Urinary bladder (tissue), 4 donors: ENCODE results near the gene BRSK2. TPM values are rescaled to one million over a fixed set of nuclear protein-coding genes. Genes with fewer than 3 reads are reported as not detected.

ENCODE experiments used
- DNase-seq: peaks from one replicate; pipeline ENCODE4 v3.0.0-alpha.2; 2015; ENCODE audit errors: extremely low spot score
- H3K27ac ChIP-seq: one replicate; pipeline ENCODE4 v1.5.1; 2013; ENCODE audit warnings: low read depth, mild to moderate bottlenecking, moderate library complexity
- H3K36me3 ChIP-seq: one replicate; pipeline ENCODE4 v1.6.1; 2013; ENCODE audit warnings: mild to moderate bottlenecking, moderate library complexity; ENCODE audit not compliant: insufficient read depth
- H3K4me1 ChIP-seq: one replicate; pipeline ENCODE4 v1.6.1; 2013; ENCODE audit warnings: mild to moderate bottlenecking, moderate library complexity; ENCODE audit not compliant: insufficient read depth
- H3K4me3 ChIP-seq: one replicate; pipeline ENCODE4 v1.5.1; 2013; ENCODE audit warnings: low read depth, low read length
- WGBS: extraction: QIAGEN DNeasy Blood & Tissue Kit; methylation state at CpG from one replicate; pipeline ENCODE4 v1.1.7; 2013; 5-methylcytosine and 5-hydroxymethylcytosine counted together
- polyA plus RNA-seq: library from polyadenylated mRNA; stranded (reverse); fragments of 200-250 nt; gene quantifications from one replicate; pipeline ENCODE4 v1.2.3, GENCODE V29; 2013
- total RNA-seq: library from RNA; depleted of rRNA; stranded (reverse); fragments of >200 nt; gene quantifications from one replicate; pipeline ENCODE4 v1.2.3, GENCODE V29; 2014
- donor health status: healthy with polysubstance abuse.
- donor health status: healthy.

BRSK2 gene
- total and polyA plus RNA-seq, 2 donors: 2.6 to 3.0 TPM

DNA sequence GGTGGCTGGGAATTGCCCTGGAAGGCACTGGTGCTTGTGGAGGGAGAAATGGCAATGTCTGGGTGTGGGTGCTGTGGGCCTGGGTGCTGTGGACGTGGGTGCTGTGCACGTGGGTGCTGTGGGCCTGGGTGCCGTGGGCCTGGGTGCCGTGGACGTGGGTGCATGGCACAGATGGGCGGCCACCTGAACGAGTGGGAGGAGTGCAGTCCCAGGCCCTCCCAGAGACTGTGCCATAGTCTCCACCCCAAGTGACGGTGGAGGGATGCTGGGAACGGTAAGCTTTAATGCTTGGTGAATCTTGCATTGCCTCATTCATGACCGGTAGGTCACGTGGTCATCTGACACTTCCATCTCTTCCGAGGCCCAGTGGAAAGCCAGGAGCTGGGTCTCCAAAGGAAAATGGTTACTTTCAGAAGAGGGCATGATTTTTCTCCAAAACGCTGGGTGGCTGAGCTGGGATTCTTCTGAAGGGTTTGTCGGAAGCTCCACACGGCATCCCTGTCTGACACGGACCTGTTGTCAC, 28.8 kb upstream of the BRSK2 start:
- Histone ChIP-seq H3K4me1 (no peaks in the 10 kb centered on the region), H3K4me3 (no peak overlapping the region), H3K36me3 (no peaks in the 10 kb centered on the region), H3K27ac (no peak overlapping the region)
- WGBS: 86% methylated on average over 16 of the region's 16 CpGs
- no peak for DNase-seq

DNA sequence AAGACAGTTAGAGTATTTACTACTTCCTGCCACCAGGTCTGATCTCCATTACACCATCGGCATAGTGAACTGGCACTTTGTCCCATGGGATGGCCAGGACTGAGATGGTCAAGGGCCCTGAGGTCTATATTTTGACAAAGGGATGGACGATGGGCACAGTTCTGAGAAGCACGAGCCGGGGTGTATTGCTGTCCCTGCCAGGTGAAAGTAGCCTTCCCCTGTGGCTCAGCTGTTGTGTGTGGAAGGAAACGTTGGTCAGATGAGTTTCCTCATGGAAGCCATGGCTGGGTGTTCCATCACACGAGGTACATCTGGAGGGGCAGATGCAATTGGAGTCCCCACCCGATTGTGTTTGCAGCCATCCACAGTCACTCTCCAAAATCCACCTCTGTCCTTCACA, 27.9 kb upstream of the BRSK2 start:
- DNase-seq: no peak
- Histone ChIP-seq H3K4me3 (no peak overlapping the region), H3K36me3 (no peaks in the 10 kb centered on the region), H3K27ac (no peak overlapping the region), H3K4me1 (no peaks in the 10 kb centered on the region)
- WGBS: 77% methylated on average over 7 of the region's 7 CpGs

DNA sequence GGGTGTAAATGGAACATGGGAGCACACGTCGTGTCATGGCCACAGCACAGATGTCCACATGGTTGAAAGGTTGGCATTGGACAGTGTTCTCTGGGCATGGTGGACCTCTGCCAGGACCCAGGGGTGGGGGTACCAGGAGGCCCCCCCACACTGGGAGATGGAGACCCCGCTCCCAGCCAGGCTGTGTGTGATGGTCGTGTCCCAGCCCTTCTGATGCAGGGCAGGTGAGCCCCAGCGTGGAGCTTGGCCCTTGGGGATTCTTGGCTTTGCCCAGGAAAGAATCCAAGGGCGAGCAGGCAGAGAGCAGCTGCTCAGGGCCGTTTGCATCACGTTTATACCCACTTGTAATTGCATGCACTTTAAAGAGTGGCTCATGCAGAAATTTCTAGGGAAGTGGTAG, 22.0 kb upstream of the BRSK2 start:
- WGBS: 77% methylated on average over 8 of the region's 8 CpGs
- no peaks in the 10 kb centered on the region for H3K36me3 ChIP-seq
- no peak overlapping the region for H3K4me3 ChIP-seq
- DNase-seq: no peak
- H3K4me1 ChIP-seq: no peaks in the 10 kb centered on the region
- H3K27ac ChIP-seq: no peak overlapping the region

DNA sequence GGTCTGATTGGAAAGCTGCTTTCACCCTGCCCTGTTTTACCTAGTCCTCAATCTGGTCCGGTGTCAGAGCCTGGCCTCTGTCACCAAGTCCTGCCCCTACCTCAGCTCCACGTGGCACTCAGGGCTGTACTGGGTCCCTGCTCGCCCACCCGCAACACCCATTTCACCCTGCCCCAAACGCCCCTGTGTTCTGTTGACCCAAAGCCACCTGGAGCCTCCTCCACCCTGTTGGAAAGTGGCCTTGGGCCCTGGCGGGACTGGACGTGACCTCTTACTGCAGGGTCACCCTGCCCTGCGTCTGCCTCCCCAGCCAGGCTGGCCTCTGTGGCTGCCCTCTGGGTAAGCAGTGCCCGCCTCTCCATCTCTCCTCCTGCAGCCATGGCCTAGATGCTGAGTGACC, 21.5 kb upstream of the BRSK2 start:
- 85% methylated on average over 9 of the region's 9 CpGs for WGBS
- no peak overlapping the region for H3K27ac ChIP-seq
- H3K4me1 ChIP-seq: no peaks in the 10 kb centered on the region

DNA sequence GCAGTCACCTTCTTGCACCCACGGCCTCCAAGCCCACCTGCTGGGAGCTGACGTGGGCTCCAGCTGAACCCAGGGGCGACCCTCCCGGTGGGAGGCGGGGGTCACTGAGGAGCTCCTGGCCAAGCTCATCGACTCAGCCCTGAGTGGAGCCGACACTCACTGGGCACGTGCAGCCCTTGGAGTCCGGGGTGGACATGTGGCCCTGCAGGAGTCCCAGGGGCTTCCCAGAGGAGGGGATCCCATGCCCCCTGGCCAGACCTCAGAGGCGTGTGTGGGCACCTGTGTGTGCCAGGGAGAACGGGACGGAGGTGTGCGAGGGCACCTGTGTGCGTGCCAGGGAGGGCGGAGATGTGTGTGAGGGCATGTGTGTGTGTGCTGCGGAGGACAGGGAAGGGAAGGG, 20.8 kb upstream of the BRSK2 start:
- DNase-seq: no peak
- 85% methylated on average over 16 of the region's 16 CpGs for WGBS
- no peaks in the 10 kb centered on the region for H3K4me1 ChIP-seq

More for the DNA sequence above, 21.5 kb upstream of the BRSK2 start:
- Histone ChIP-seq H3K4me3 (no peak overlapping the region), H3K36me3 (no peaks in the 10 kb centered on the region)
- no peak for DNase-seq

DNA sequence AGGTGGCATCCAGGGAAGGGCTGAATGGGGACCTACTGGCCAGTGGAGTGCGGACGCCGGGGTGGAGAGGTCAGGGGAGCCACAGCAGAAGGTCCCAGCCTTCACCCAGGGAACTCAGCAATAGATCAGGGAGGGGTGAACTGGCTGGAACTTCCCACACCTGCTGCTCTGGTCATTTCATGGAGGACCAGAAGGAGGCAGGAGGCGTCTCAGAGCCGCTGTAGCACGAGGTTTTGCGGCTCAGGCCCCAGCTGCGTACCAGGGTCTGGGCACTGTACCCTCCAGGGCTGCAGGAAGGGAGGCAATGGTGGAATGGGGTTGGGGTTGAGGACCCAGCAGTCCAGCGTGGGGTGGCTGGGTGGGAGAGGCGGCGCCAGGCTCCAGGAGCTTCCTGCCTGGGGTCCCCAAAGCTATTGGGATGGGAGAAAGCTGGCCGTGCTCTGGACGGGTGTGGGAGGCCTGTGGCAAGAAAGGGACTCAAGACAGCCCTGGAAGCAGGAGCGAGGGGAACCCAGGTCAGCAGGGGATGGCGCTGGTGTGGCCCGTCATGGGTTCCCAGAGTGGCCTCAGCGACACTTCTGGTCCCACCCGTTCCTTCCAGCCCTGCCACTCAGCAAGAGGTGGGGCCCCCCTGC, 20.2 kb upstream of the BRSK2 start:
- WGBS: 80% methylated on average over 18 of the region's 18 CpGs
- no peak for DNase-seq
- Histone ChIP-seq H3K27ac (no peak overlapping the region), H3K4me3 (no peak overlapping the region), H3K4me1 (no peaks in the 10 kb centered on the region), H3K36me3 (no peaks in the 10 kb centered on the region)

More for the DNA sequence above, 20.8 kb upstream of the BRSK2 start:
- Histone ChIP-seq H3K4me3 (no peak overlapping the region), H3K27ac (no peak overlapping the region), H3K36me3 (no peaks in the 10 kb centered on the region)

DNA sequence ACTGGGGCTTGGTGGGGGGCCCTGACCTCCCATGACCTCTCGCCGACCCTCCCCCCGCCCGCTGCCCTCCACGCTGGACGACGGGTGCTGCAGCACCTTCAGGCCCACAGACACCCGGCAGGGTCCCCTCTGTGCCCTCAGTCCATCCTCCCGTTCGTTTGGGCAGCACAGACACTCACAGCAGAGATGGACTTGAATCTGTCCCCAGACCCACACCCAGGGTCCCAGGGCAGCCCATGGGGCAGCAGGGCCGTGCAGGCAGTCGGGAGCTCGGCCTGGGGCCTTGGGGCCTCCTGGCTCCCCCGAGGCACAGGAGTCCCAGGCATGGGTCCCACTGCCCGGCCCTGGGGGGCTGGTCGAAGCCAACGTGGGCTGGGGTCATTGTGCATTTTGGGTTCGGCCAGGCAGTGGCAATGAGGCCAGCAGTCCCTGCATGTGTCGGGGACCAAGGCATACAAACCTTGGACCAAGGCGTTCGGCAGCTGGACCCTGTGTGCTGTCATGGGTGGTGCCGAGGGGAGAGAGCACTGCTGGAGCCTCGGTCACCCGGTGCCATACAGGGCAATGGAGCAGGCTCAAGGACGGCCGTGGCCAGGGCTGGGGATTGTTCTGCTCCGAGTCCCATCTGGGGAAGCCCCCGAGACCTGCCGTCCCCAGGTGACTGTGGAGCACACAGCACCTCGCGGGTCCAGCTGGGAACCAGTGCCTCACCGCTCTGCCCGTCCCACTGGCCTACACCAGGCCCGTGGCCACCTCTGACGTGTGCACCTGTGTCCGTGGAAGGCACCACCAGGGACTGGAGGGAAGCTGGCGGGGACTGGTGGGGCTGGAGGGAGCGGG, 19.3 kb upstream of the BRSK2 start:
- 86% methylated on average over 38 of the region's 38 CpGs for WGBS
- no peak for DNase-seq

DNA sequence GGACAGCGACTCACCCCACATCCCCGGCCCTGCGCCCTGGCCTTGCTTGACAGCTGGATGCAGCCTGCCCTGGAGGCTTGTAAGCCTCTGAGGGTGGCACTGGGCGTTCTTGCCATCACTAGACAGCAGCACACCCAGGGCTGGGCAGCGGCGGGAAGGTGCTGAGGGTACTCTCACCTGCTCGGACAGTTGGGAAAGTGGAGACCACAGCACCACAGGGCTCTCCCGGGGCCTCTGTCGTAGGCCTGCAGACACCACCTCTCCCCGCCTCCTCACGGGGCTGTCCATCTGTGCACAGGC, 18.8 kb upstream of the BRSK2 start:
- Histone ChIP-seq H3K4me1 (no peaks in the 10 kb centered on the region), H3K27ac (no peak overlapping the region), H3K4me3 (no peak overlapping the region), H3K36me3 (no peaks in the 10 kb centered on the region)
- DNase-seq: no peak
- 90% methylated on average over 11 of the region's 11 CpGs for WGBS

More for the DNA sequence above, 19.3 kb upstream of the BRSK2 start:
- no peaks in the 10 kb centered on the region for H3K4me1 ChIP-seq
- no peaks in the 10 kb centered on the region for H3K36me3 ChIP-seq
- H3K4me3 ChIP-seq: no peak overlapping the region
- no peak overlapping the region for H3K27ac ChIP-seq

DNA sequence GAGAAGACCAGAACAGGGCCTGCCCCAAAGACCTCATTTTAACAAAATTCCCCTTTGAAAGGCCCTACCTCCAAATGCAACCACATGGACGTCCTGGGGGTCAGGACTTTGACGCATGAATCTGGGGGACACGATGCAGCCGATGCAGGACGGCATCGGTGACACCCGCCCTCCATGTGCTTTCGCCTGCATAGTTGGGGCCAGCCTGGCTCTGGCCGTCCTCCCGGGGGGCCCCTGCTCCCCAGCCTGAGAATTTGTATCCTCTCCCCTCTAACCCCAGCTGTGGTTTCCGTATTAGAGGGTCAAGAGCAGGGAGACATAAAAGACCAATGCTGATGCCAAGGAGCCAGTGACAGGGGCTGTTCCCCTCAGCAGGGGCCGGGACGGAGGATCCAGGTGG, 18.4 kb upstream of the BRSK2 start:
- no peak overlapping the region for H3K27ac ChIP-seq
- no peak overlapping the region for H3K4me3 ChIP-seq
- H3K36me3 ChIP-seq: no peaks in the 10 kb centered on the region
- no peak for DNase-seq
- H3K4me1 ChIP-seq: no peaks in the 10 kb centered on the region
- WGBS: 91% methylated on average over 13 of the region's 13 CpGs

DNA sequence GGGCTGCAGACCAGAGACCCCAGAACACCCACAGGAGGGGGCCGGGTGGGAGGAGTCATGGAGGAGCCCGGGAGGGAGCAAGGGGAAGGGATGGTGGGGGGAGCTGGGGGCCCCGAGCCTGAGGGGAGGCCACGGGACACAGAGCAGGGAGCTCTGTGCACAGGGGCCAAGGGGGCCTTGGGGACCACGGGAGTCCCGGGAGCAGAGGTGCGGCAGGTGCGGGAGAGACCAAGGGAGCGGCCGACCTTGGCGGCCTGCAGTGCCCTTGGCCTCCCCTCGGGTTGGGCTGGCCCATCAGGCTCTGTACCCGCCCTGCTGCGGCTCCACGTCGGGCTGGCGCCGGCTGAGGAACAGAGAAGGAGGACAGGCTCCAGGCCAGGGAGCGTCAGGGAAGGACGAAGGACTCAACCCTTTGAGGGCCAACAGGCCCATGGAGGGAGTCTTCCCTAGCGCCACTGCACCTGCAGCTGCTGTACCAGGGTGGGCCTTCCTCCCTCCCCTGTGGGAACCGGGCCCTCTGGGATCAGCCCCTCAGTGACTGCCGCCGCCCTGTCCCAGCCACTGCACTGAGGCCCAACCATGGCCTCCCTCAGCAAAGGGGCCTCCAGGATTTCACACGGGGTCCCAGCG, 17.8 kb upstream of the BRSK2 start:
- 87% methylated on average over 26 of the region's 26 CpGs for WGBS
- Histone ChIP-seq H3K36me3 (no peaks in the 10 kb centered on the region), H3K4me3 (no peak overlapping the region), H3K4me1 (no peaks in the 10 kb centered on the region), H3K27ac (no peak overlapping the region)
- no peak for DNase-seq

DNA sequence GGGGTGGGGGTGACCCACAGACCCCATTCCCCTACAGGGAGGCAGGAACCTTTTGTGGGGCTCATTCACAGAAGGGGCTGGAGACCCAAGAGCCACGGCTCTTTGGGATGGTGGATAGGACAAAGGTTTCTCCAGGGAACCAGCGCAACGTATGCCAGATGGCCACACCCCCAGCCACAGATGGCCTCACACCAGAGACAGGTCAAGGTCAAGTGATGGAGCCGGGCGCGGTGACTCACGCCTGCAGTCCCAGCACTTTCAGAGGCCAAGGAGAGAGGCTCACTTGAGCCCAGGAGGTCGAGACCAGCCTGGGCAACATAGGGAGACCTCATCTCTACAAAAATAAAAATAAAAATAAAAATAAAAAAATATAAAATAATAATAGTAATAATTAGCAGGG, 17.1 kb upstream of the BRSK2 start:
- Histone ChIP-seq H3K27ac (no peak overlapping the region), H3K4me1 (no peaks in the 10 kb centered on the region), H3K36me3 (no peaks in the 10 kb centered on the region), H3K4me3 (no peak overlapping the region)
- 86% methylated on average over 8 of the region's 8 CpGs for WGBS
- DNase-seq: no peak

DNA sequence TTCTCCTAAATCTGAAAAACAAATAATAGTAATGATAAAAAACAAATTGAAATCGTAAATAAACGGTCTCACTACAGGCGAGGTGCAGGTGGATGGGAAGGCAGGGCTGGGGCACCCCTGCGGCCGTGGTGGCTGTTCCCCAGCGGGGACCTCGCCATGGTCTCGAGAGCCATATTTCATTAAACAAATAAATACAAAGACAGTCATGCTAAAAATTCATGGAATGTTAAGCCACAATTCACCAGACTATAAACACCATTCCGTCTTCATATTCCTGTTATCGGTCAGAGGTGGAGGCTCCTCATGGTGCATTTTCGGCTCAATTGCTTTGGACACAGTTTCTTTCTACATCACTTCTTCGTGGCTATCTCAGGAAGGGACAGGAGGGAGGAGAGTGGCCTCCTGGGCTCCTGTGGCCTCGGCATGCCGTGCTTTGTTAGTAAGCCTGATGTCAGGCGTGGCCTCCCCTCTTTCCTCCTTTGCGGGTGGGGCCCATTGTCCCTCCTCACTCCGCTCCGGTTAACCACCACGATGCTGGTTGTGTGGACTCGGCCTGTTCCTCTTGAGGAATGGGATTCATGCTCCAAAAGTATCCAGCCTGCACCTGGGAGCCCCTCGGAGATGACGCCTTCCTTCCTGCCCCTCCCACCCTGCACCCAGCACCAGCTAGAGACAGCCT, 16.1 kb upstream of the BRSK2 start:
- H3K27ac ChIP-seq: no peak overlapping the region
- H3K4me3 ChIP-seq: no peak overlapping the region
- H3K36me3 ChIP-seq: no peaks in the 10 kb centered on the region
- H3K4me1 ChIP-seq: no peaks in the 10 kb centered on the region
- no peak for DNase-seq
- WGBS: 46% methylated on average over 22 of the region's 22 CpGs

DNA sequence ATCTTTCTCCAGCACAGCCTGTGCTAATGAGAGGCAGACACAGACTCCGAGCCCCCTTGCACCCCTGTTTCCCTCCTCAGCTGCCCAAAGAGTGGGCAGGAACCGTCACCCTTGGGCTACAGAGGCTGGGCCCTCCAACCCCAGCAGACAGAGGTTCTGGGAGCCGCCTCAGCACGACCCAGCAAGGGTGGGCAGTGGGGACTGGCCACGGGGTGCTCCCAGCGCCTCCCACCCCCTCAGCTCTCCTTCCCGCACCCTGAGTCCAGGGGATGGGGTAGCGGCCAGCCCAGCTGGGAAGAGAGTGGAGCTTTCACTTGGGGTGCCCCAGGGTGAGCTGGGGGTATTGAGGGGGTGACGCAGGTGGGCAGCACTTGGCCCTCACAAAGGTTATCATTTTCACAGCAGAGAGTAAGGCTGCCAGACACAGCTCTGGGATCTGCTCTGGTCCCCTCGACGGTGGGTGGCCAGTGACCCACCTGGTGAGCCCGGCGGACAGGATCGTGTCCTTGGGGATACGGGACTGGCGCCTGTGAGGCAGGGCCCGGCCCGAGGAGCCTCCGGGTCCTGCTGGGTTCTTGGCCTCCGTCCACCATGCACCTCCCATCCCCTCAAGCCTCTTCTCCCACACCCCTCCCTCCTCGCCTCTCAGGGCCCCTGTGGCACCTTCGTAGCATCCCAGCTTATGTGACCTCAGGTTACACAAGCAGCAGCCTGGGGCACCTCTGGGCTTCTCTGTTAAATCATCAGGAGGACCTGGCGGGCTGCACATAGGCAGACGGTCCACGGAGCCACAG, 14.4 kb upstream of the BRSK2 start:
- no peak overlapping the region for H3K27ac ChIP-seq
- DNase-seq: no peak
- H3K4me1 ChIP-seq: no peaks in the 10 kb centered on the region
- no peaks in the 10 kb centered on the region for H3K36me3 ChIP-seq
- no peak overlapping the region for H3K4me3 ChIP-seq
- 93% methylated on average over 25 of the region's 25 CpGs for WGBS
